ENCODE results near the gene LONRF2. TPM values are rescaled to one million over a fixed set of nuclear protein-coding genes. Genes with fewer than 3 reads are reported as not detected.
"Not testable (repeated sequence)": the region's sequence is repeated elsewhere in the genome, so short reads cannot be mapped to it uniquely, and the experiment has no call there.

The LONRF2 gene
- polyA plus RNA-seq (ENCODE audit: low read depth in 6 of 6): not detected

- peaks cover 10 to 12% of the 10 kb centered on the region in 2 donors for H3K36me3 Mint-ChIP-seq
- H3K4me3 Mint-ChIP-seq: peak within 1 kb of the TSS; percentile 69 to 88 (median 81)
- H3K27ac Mint-ChIP-seq: peak within 1 kb of the TSS in 1 of 6 donors; percentile 3
- peak; percentile 58 to 65 for ATAC-seq (ENCODE audit: low read depth in 2 of 2)
- H3K27me3 Mint-ChIP-seq: peaks cover 52 to 66% (median 66%) of the 10 kb centered on the region in 3 donors
- peaks cover 0 to 6% (median 4%) of the 10 kb centered on the region in 3 donors for H3K4me1 Mint-ChIP-seq
- peak; percentile 12 for DNase-seq
- peaks cover 2 to 15% (median 14%) of the 10 kb centered on the region in 7 donors for H3K9me3 Mint-ChIP-seq
These were observed at the start of gene LONRF2 for GRCh38 chr2:100321866-100322820. LONRF2 (minus strand) TSS chr2:100322501; CDS start chr2:100322093, 408 bp downstream.

- no peak for DNase-seq
- Mint-ChIP-seq H3K4me3 (no peak overlapping the region), H3K36me3 (peaks cover 8 to 32% of the 10 kb centered on the region in 2 donors), H3K27me3 (peaks cover 10 to 51% (median 39%) of the 10 kb centered on the region in 3 donors), H3K4me1 (no peaks in the 10 kb centered on the region), H3K9me3 (peaks cover 15 to 57% (median 42%) of the 10 kb centered on the region in 7 donors), H3K27ac (no peak overlapping the region)
- ATAC-seq (ENCODE audit: low read depth in 2 of 2): no peak
These were observed 44.9 kb upstream of the LONRF2 start for GRCh38 chr2:100367163-100367562.

GRCh38 chr2:100365434-100365833, 43.1 kb upstream of the LONRF2 start:
- H3K9me3 Mint-ChIP-seq: peaks cover 12 to 56% (median 33%) of the 10 kb centered on the region in 7 donors

GRCh38 chr2:100362269-100362668, 40.0 kb upstream of the LONRF2 start:
- peaks cover 13 to 44% (median 21%) of the 10 kb centered on the region in 7 donors for H3K9me3 Mint-ChIP-seq
- not testable (repeated sequence) for ATAC-seq (ENCODE audit: low read depth in 2 of 2); H3K4me3 Mint-ChIP-seq; H3K4me1 Mint-ChIP-seq; DNase-seq; H3K27ac Mint-ChIP-seq
- peaks cover 12 to 43% (median 37%) of the 10 kb centered on the region in 3 donors for H3K27me3 Mint-ChIP-seq
- H3K36me3 Mint-ChIP-seq: peaks cover 0 to 20% of the 10 kb centered on the region in 2 donors

More at GRCh38 chr2:100365434-100365833, 43.1 kb upstream of the LONRF2 start:
- ATAC-seq (ENCODE audit: low read depth in 2 of 2) (no peak), DNase-seq (no peak)
- Mint-ChIP-seq H3K27ac (no peak overlapping the region), H3K4me3 (no peak overlapping the region), H3K36me3 (peaks cover 0 to 24% of the 10 kb centered on the region in 2 donors), H3K4me1 (no peaks in the 10 kb centered on the region), H3K27me3 (peaks cover 10 to 35% (median 35%) of the 10 kb centered on the region in 3 donors)

- Mint-ChIP-seq H3K27ac (no peak overlapping the region), H3K9me3 (peaks cover 22 to 69% (median 31%) of the 10 kb centered on the region in 7 donors), H3K4me3 (peak overlapping the region in 1 of 8 donors; percentile 11), H3K27me3 (peaks cover 20 to 50% (median 40%) of the 10 kb centered on the region in 3 donors), H3K4me1 (no peaks in the 10 kb centered on the region), H3K36me3 (peaks cover 7 to 33% of the 10 kb centered on the region in 2 donors)
- ATAC-seq (ENCODE audit: low read depth in 2 of 2) (no peak), DNase-seq (no peak)
These were observed 37.3 kb upstream of the LONRF2 start for GRCh38 chr2:100359576-100359975.

- Mint-ChIP-seq H3K4me3 (no peak overlapping the region), H3K4me1 (no peaks in the 10 kb centered on the region), H3K27me3 (peaks cover 24 to 48% (median 35%) of the 10 kb centered on the region in 3 donors), H3K36me3 (peaks cover 7 to 33% of the 10 kb centered on the region in 2 donors), H3K27ac (no peak overlapping the region), H3K9me3 (peaks cover 20 to 70% (median 31%) of the 10 kb centered on the region in 7 donors)
- ATAC-seq (ENCODE audit: low read depth in 2 of 2) (no peak), DNase-seq (no peak)
These were observed 36.3 kb upstream of the LONRF2 start for GRCh38 chr2:100358554-100358953.

GRCh38 chr2:100352521-100352920, 30.2 kb upstream of the LONRF2 start:
- Mint-ChIP-seq H3K36me3 (peaks cover 12 to 28% of the 10 kb centered on the region in 2 donors), H3K27me3 (peaks cover 41 to 49% (median 45%) of the 10 kb centered on the region in 3 donors), H3K9me3 (peaks cover 5 to 46% (median 19%) of the 10 kb centered on the region in 7 donors), H3K4me1 (no peaks in the 10 kb centered on the region), H3K27ac (no peak overlapping the region), H3K4me3 (no peak overlapping the region)
- ATAC-seq (ENCODE audit: low read depth in 2 of 2) (no peak), DNase-seq (no peak)

- Mint-ChIP-seq H3K9me3 (peaks cover 0 to 28% (median 11%) of the 10 kb centered on the region in 7 donors), H3K4me1 (no peaks in the 10 kb centered on the region), H3K4me3 (no peak overlapping the region), H3K27me3 (peaks cover 38 to 45% (median 43%) of the 10 kb centered on the region in 3 donors), H3K27ac (no peak overlapping the region), H3K36me3 (peaks cover 5 to 12% of the 10 kb centered on the region in 2 donors)
- no peak for DNase-seq
- no peak for ATAC-seq (ENCODE audit: low read depth in 2 of 2)
These were observed 28.4 kb upstream of the LONRF2 start for GRCh38 chr2:100350661-100351185.

GRCh38 chr2:100345144-100345543, 22.8 kb upstream of the LONRF2 start:
- peaks cover 7 to 43% (median 25%) of the 10 kb centered on the region in 7 donors for H3K9me3 Mint-ChIP-seq
- H3K27me3 Mint-ChIP-seq: peaks cover 47 to 72% (median 50%) of the 10 kb centered on the region in 3 donors
- not testable (repeated sequence) for H3K4me3 Mint-ChIP-seq; H3K4me1 Mint-ChIP-seq; H3K27ac Mint-ChIP-seq; DNase-seq; ATAC-seq (ENCODE audit: low read depth in 2 of 2)
- peaks cover 11 to 33% of the 10 kb centered on the region in 2 donors for H3K36me3 Mint-ChIP-seq

GRCh38 chr2:100344433-100344832, 22.1 kb upstream of the LONRF2 start:
- Mint-ChIP-seq H3K27me3 (peaks cover 45 to 72% (median 50%) of the 10 kb centered on the region in 3 donors), H3K36me3 (peaks cover 6 to 26% of the 10 kb centered on the region in 2 donors)
- ATAC-seq (ENCODE audit: low read depth in 2 of 2): no peak

GRCh38 chr2:100342466-100342865, 20.2 kb upstream of the LONRF2 start:
- H3K4me1 Mint-ChIP-seq; H3K4me3 Mint-ChIP-seq; ATAC-seq (ENCODE audit: low read depth in 2 of 2); DNase-seq: not testable (repeated sequence)
- H3K36me3 Mint-ChIP-seq: peaks cover 6 to 22% of the 10 kb centered on the region in 2 donors
- H3K27ac Mint-ChIP-seq: peak overlapping the region in 2 of 6 donors; percentile 1 to 36
- H3K9me3 Mint-ChIP-seq: peaks cover 7 to 28% (median 18%) of the 10 kb centered on the region in 7 donors
- peaks cover 34 to 75% (median 61%) of the 10 kb centered on the region in 3 donors for H3K27me3 Mint-ChIP-seq

More at GRCh38 chr2:100344433-100344832, 22.1 kb upstream of the LONRF2 start:
- no peaks in the 10 kb centered on the region for H3K4me1 Mint-ChIP-seq
- H3K9me3 Mint-ChIP-seq: peaks cover 7 to 35% (median 20%) of the 10 kb centered on the region in 7 donors
- no peak for DNase-seq
- H3K4me3 Mint-ChIP-seq: no peak overlapping the region
- H3K27ac Mint-ChIP-seq: no peak overlapping the region

GRCh38 chr2:100339823-100340222, 17.5 kb upstream of the LONRF2 start:
- H3K27ac Mint-ChIP-seq: no peak overlapping the region
- DNase-seq (no peak), ATAC-seq (ENCODE audit: low read depth in 2 of 2) (no peak)
- H3K9me3 Mint-ChIP-seq: peaks cover 7 to 20% (median 15%) of the 10 kb centered on the region in 7 donors
- H3K4me3 Mint-ChIP-seq: no peak overlapping the region
- H3K36me3 Mint-ChIP-seq: peaks cover 6 to 22% of the 10 kb centered on the region in 2 donors
- no peaks in the 10 kb centered on the region for H3K4me1 Mint-ChIP-seq
- peaks cover 35 to 66% (median 62%) of the 10 kb centered on the region in 3 donors for H3K27me3 Mint-ChIP-seq

- Mint-ChIP-seq H3K27me3 (peaks cover 31 to 58% (median 44%) of the 10 kb centered on the region in 3 donors), H3K36me3 (peaks cover 0 to 8% of the 10 kb centered on the region in 2 donors), H3K27ac (no peak overlapping the region), H3K4me3 (no peak overlapping the region), H3K4me1 (no peaks in the 10 kb centered on the region), H3K9me3 (peaks cover 0 to 8% (median 0%) of the 10 kb centered on the region in 7 donors)
- no peak for DNase-seq
- no peak for ATAC-seq (ENCODE audit: low read depth in 2 of 2)
These were observed 12.6 kb upstream of the LONRF2 start for GRCh38 chr2:100334929-100335328.

Data from naive B cell (primary cell).